IMR-90 (cell line): ENCODE results near the gene KCNQ2. TPM values are rescaled to one million over a fixed set of nuclear protein-coding genes. Genes with fewer than 3 reads are reported as not detected.

ENCODE experiments used
- ATAC-seq: fragments of 200-7000 bp; cut with Tn5 transposase; 2 replicates; pipeline ENCODE4 v1.9.1; 2020; ENCODE audit warnings: low read depth, mild to moderate bottlenecking, moderate library complexity
- BruUV-seq: library from RNA; stranded (reverse); fragments of 400-500 nt; replicated peaks from 2 replicates; lab custom pipeline; 2021; lab: Mats Ljungman, UMichigan
- CTCF ChIA-PET: fragments of 300-600 bp; formaldehyde crosslinking; extraction: SDS; loops from one replicate; lab custom pipeline; 2021; ENCODE audit warnings: antibody characterized with exemption; lab: Yijun Ruan, JAX
- POLR2A ChIA-PET: fragments of 300-600 bp; sonication (Branson Sonifier 250); formaldehyde crosslinking; loops from one replicate; lab custom pipeline; 2022; ENCODE audit warnings: antibody characterized with exemption; ENCODE audit not compliant: unreplicated experiment; lab: Charles Lee
- DNase-seq: peaks from one replicate; pipeline ENCODE4 v3.0.0; 2013
- H2AFZ ChIP-seq: replicated peaks from 2 replicates; pipeline ENCODE3; 2013; ENCODE audit warnings: low read length, mild to moderate bottlenecking; ENCODE audit not compliant: poor library complexity
- H2AK5ac ChIP-seq: 2 replicates; pipeline ENCODE4 v1.6.1; 2013; ENCODE audit warnings: low read depth, low read length, inconsistent platforms
- H2AK9ac ChIP-seq: replicated peaks from 2 replicates; pipeline ENCODE3; 2013; ENCODE audit warnings: mild to moderate bottlenecking, low read depth, low read length, moderate library complexity; ENCODE audit not compliant: poor library complexity
- H2BK120ac ChIP-seq: 2 replicates; pipeline ENCODE4 v1.6.1; 2013; ENCODE audit warnings: low read depth, low read length, inconsistent platforms
- H2BK15ac ChIP-seq: 3 replicates; pipeline ENCODE4 v1.6.1; 2013; ENCODE audit warnings: low read depth, low read length, inconsistent platforms
- H2BK20ac ChIP-seq: 2 replicates; pipeline ENCODE4 v1.6.1; 2013; ENCODE audit warnings: low read depth, mild to moderate bottlenecking, inconsistent platforms, low read length, moderate library complexity
- H2BK5ac ChIP-seq: 2 replicates; pipeline ENCODE4 v1.6.1; 2013; ENCODE audit warnings: mild to moderate bottlenecking, low read depth, low read length, inconsistent platforms; ENCODE audit not compliant: poor library complexity, severe bottlenecking
- H3K14ac ChIP-seq: replicated peaks from 2 replicates; pipeline ENCODE4 v1.6.1; 2013; ENCODE audit warnings: low read depth, low read length, inconsistent platforms
- H3K18ac ChIP-seq: 2 replicates; pipeline ENCODE4 v1.6.1; 2013; ENCODE audit warnings: low read depth, low read length, control low read depth
- H3K23ac ChIP-seq: 2 replicates; pipeline ENCODE4 v1.6.1; 2013; ENCODE audit warnings: low read depth, low read length, inconsistent platforms
- H3K27ac ChIP-seq: 2 replicates; pipeline ENCODE4 v1.5.1; 2013; ENCODE audit warnings: mild to moderate bottlenecking, control low read depth, low read length; ENCODE audit not compliant: insufficient read depth
- H3K27me3 ChIP-seq: 2 replicates; pipeline ENCODE4 v1.6.1; 2013; ENCODE audit warnings: low read length; ENCODE audit not compliant: control insufficient read depth, insufficient read depth
- H3K36me3 ChIP-seq: 2 replicates; pipeline ENCODE4 v1.6.1; 2013; ENCODE audit warnings: low read length, mixed read lengths; ENCODE audit not compliant: control insufficient read depth, insufficient read depth
- H3K4ac ChIP-seq: 2 replicates; pipeline ENCODE4 v1.6.1; 2013; ENCODE audit warnings: low read depth, low read length, inconsistent platforms
- H3K4me1 ChIP-seq: 2 replicates; pipeline ENCODE4 v1.6.1; 2013; ENCODE audit warnings: low read length, mixed read lengths; ENCODE audit not compliant: control insufficient read depth, insufficient read depth
- H3K4me2 ChIP-seq: 2 replicates; pipeline ENCODE4 v1.6.1; 2013; ENCODE audit warnings: low read depth, mild to moderate bottlenecking, control low read depth, low read length, moderate library complexity
- H3K4me3 ChIP-seq: 2 replicates; pipeline ENCODE4 v1.5.1; 2013; ENCODE audit warnings: low read depth, mild to moderate bottlenecking, control low read depth, low read length, moderate library complexity; ENCODE audit not compliant: insufficient read depth
- H3K56ac ChIP-seq: 2 replicates; pipeline ENCODE4 v1.6.1; 2013; ENCODE audit warnings: low read length, inconsistent platforms; ENCODE audit not compliant: insufficient read depth; ENCODE audit errors: extremely low read depth
- H3K79me1 ChIP-seq, 2 experiments: 2 replicates each; pipeline ENCODE4 v1.6.1; 2013; ENCODE audit warnings: low read length in 2 of 2, inconsistent platforms in 1 of 2, low read depth in 1 of 2
- H3K9ac ChIP-seq: 2 replicates; pipeline ENCODE4 v1.6.1; 2013; ENCODE audit warnings: low read depth, low read length, control low read depth
- H3K9me1 ChIP-seq: 2 replicates; pipeline ENCODE4 v1.6.1; 2013; ENCODE audit warnings: low read length, inconsistent platforms; ENCODE audit not compliant: insufficient read depth
- H3K9me3 ChIP-seq: 2 replicates; pipeline ENCODE4 v1.6.1; 2013; ENCODE audit warnings: low read length; ENCODE audit not compliant: control insufficient read depth, insufficient read depth
- H4K20me1 ChIP-seq: 2 replicates; pipeline ENCODE4 v1.6.1; 2013; ENCODE audit warnings: low read length, inconsistent platforms; ENCODE audit not compliant: insufficient read depth
- H4K5ac ChIP-seq: 2 replicates; pipeline ENCODE4 v1.6.1; 2013; ENCODE audit warnings: mild to moderate bottlenecking, low read depth, low read length, control low read depth
- H4K8ac ChIP-seq, 2 experiments: 2 replicates each; pipeline ENCODE4 v1.6.1; 2013; ENCODE audit warnings: low read depth in 2 of 2, low read length in 2 of 2, control low read depth in 1 of 2, inconsistent platforms in 1 of 2
- H4K91ac ChIP-seq: 2 replicates; pipeline ENCODE4 v1.6.1; 2013; ENCODE audit warnings: low read depth, low read length, inconsistent platforms; ENCODE audit not compliant: insufficient read depth
- BHLHE40 ChIP-seq: fragments of 150-350 bp; IDR thresholded peaks from 2 replicates; pipeline ENCODE4 v1.6.1; 2016; ENCODE audit warnings: mild to moderate bottlenecking, low read depth, low read length
- CEBPB ChIP-seq: IDR thresholded peaks from 2 replicates; pipeline ENCODE4 v1.6.1; 2012; ENCODE audit warnings: low read depth, low read length, improper control_type of control experiment
- CHD1 ChIP-seq: IDR thresholded peaks from 2 replicates; pipeline ENCODE4 v1.6.1; 2012; ENCODE audit warnings: low read depth, low read length, improper control_type of control experiment
- CTCF ChIP-seq: conservative IDR thresholded peaks from 2 replicates; pipeline ENCODE4 v1.5.1; 2012; ENCODE audit warnings: mild to moderate bottlenecking, low read depth, low read length, improper control_type of control experiment
- FOS ChIP-seq: fragments of 150-350 bp; IDR thresholded peaks from 2 replicates; pipeline ENCODE4 v1.6.1; 2016; ENCODE audit warnings: low read depth, low read length
- MAFK ChIP-seq: IDR thresholded peaks from 2 replicates; pipeline ENCODE4 v1.6.1; 2012; ENCODE audit warnings: low read depth, low read length, improper control_type of control experiment
- MAZ ChIP-seq: IDR thresholded peaks from 2 replicates; pipeline ENCODE4 v1.6.1; 2012; ENCODE audit warnings: low read depth, mild to moderate bottlenecking, low read length, improper control_type of control experiment, moderate library complexity, borderline replicate concordance
- MXI1 ChIP-seq: IDR thresholded peaks from 2 replicates; pipeline ENCODE4 v1.6.1; 2012; ENCODE audit warnings: low read depth, mild to moderate bottlenecking, low read length, moderate library complexity, borderline replicate concordance
- NFE2L2 ChIP-seq: fragments of 150-350 bp; IDR thresholded peaks from 2 replicates; pipeline ENCODE4 v1.6.1; 2016; ENCODE audit warnings: low read depth, mild to moderate bottlenecking, low read length
- POLR2A ChIP-seq: IDR thresholded peaks from 2 replicates; pipeline ENCODE4 v1.6.1; 2012; ENCODE audit warnings: mild to moderate bottlenecking, low read depth, low read length
- RAD21 ChIP-seq: IDR thresholded peaks from 2 replicates; pipeline ENCODE4 v1.6.1; 2012; ENCODE audit warnings: low read length, improper control_type of control experiment
- RCOR1 ChIP-seq: IDR thresholded peaks from 2 replicates; pipeline ENCODE4 v1.6.1; 2012; ENCODE audit warnings: mild to moderate bottlenecking, low read length, improper control_type of control experiment; ENCODE audit not compliant: insufficient replicate concordance
- RFX5 ChIP-seq: IDR thresholded peaks from 2 replicates; pipeline ENCODE4 v1.8.0; 2012; ENCODE audit warnings: low read depth, mild to moderate bottlenecking, low read length, moderate library complexity
- SMC3 ChIP-seq: fragments of 150-350 bp; IDR thresholded peaks from 2 replicates; pipeline ENCODE4 v1.6.1; 2016; ENCODE audit warnings: low read depth, mild to moderate bottlenecking, antibody characterized with exemption, low read length, moderate library complexity
- WGBS, 2 experiments: methylation state at CpG; one replicate each; pipeline versions ENCODE4 v1.1.5 to v1.1.7; 2013; ENCODE audit warnings: missing lambda C conversion rate in 2 of 2; ENCODE audit not compliant: insufficient read length in 1 of 2; ENCODE audit errors: extremely low coverage in 2 of 2; 5-methylcytosine and 5-hydroxymethylcytosine counted together
- dilution Hi-C: fragments of 300-500 bp; cut with HindIII; formaldehyde crosslinking; loops from one replicate; pipeline ENCODE4 v1.14.3; 2018; ENCODE audit warnings: low sequenced_read_pairs; ENCODE audit not compliant: unreplicated experiment
- in situ Hi-C: fragments of 300-500 bp; cut with MboI; formaldehyde crosslinking; loops from 3 replicates; pipeline ENCODE4 v1.14.3; 2019; ENCODE audit warnings: low sequenced_read_pairs, inconsistent platforms, mixed read lengths
- intact Hi-C: fragments of 100-400 bp; cut with micrococcal nuclease; formaldehyde crosslinking; loops from 2 replicates; pipeline ENCODE4 v1.10.0; 2022
- polyA plus RNA-seq, 3 experiments: library from polyadenylated mRNA; depleted of rRNA; stranded (reverse); fragments of >200 nt; gene quantifications; 2 replicates each; pipeline ENCODE4 v1.2.3, GENCODE V29; 2012; ENCODE audit warnings: low replicate concordance in 1 of 3
- total RNA-seq: library from RNA; depleted of rRNA; stranded (reverse); fragments of >200 nt; gene quantifications from 2 replicates; pipeline ENCODE4 v1.2.3, GENCODE V29; 2012
- TF ChIP-seq, protein P1 (sequence below): fragments of 150-350 bp; IDR thresholded peaks from 2 replicates; pipeline ENCODE4 v1.6.1; 2016; ENCODE audit warnings: low read depth, mild to moderate bottlenecking, low read length, moderate library complexity, borderline replicate concordance
- TF ChIP-seq, protein P2 (sequence below): fragments of 150-350 bp; IDR thresholded peaks from 2 replicates; pipeline ENCODE4 v1.6.1; 2017; ENCODE audit warnings: mild to moderate bottlenecking, antibody characterized with exemption, low read length, low read depth

The KCNQ2 gene
- total and polyA plus RNA-seq, 2 of the 4 experiments (the other 2 are of a cell fraction) = 0.02 TPM; not detected in 1

DNA sequence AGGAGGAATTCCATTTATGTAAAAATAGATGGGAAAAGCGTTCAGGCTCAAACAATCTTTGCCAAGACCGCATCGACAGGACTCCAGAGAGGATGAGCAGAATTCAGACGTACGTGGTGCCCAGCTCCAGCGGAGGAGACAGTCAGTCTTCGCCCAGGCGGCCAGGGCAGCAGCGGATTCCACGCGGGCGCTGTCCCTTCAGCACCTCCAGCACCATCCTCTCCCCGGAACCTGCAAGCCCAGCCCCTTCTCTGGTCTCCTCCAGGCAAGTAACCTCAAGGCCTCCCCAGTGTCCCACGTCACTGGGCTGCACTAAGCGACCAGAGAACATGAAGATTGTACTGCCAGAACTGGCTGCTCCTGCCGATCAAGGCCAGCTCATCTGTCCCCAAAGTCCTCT is 2.8 kb upstream of the KCNQ2 start:
- Histone ChIP-seq H3K18ac (no peak overlapping the region), H2BK20ac (no peak overlapping the region), H3K36me3 (no peaks in the 10 kb centered on the region), H3K9me3 (no peaks in the 10 kb centered on the region), H2BK15ac (no peak overlapping the region), H4K5ac (no peak overlapping the region), H4K20me1 (no peaks in the 10 kb centered on the region; the same call in 1 of the 2 replicates), H3K23ac (no peak overlapping the region), H3K27me3 (peaks cover 72% of the 10 kb centered on the region), H2AK9ac (no peak overlapping the region), H3K4me2 (no peak overlapping the region), H2AK5ac (no peak overlapping the region), H3K79me1 (no peaks in the 10 kb centered on the region), H2AFZ (no peak overlapping the region), H4K91ac (no peak overlapping the region), H3K9me1 (no peaks in the 10 kb centered on the region), H3K4me1 (no peaks in the 10 kb centered on the region), H3K14ac (no peak overlapping the region), H3K9ac (no peak overlapping the region), H3K4ac (no peak overlapping the region), H3K56ac (no peak overlapping the region), H3K27ac (no peak overlapping the region), H2BK5ac (no peak overlapping the region), H4K8ac (no peak overlapping the region), H2BK120ac (no peak overlapping the region), H3K4me3 (no peak overlapping the region)
- peak; percentile 63; the same call in 1 of the 2 replicates for ATAC-seq
- POLR2A ChIA-PET = no interaction called here
- intact Hi-C loops (no loop called here), in situ Hi-C loops (no loop called here), dilution Hi-C loops (no loop called here)
- 5% methylated on average over 11 of the region's 16 CpGs; no CpG with 5 or more reads in 1 of the 2 experiments for WGBS, 2 experiments
- CTCF ChIA-PET = no interaction called here
- BruUV-seq = no TSS peak
- no peak for TF ChIP-seq POLR2A
- no peak for TF ChIP-seq NFE2L2
- TF ChIP-seq RAD21 = no peak
- TF ChIP-seq, protein P1, sequence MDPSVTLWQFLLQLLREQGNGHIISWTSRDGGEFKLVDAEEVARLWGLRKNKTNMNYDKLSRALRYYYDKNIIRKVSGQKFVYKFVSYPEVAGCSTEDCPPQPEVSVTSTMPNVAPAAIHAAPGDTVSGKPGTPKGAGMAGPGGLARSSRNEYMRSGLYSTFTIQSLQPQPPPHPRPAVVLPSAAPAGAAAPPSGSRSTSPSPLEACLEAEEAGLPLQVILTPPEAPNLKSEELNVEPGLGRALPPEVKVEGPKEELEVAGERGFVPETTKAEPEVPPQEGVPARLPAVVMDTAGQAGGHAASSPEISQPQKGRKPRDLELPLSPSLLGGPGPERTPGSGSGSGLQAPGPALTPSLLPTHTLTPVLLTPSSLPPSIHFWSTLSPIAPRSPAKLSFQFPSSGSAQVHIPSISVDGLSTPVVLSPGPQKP = no peak
- no peak for TF ChIP-seq RCOR1
- no peak for TF ChIP-seq MAFK
- TF ChIP-seq CEBPB = no peak
- TF ChIP-seq CHD1 = no peak
- no peak for TF ChIP-seq MXI1
- TF ChIP-seq RFX5 = no peak
- TF ChIP-seq FOS = no peak
- no peak for TF ChIP-seq CTCF
- no peak for TF ChIP-seq SMC3
- no peak for TF ChIP-seq MAZ
- no peak for TF ChIP-seq BHLHE40
- TF ChIP-seq, protein P2, sequence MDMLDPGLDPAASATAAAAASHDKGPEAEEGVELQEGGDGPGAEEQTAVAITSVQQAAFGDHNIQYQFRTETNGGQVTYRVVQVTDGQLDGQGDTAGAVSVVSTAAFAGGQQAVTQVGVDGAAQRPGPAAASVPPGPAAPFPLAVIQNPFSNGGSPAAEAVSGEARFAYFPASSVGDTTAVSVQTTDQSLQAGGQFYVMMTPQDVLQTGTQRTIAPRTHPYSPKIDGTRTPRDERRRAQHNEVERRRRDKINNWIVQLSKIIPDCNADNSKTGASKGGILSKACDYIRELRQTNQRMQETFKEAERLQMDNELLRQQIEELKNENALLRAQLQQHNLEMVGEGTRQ = no peak
- DNase-seq = peak; percentile 18
